Lung (tissue), 12 donors: ENCODE data around the gene STX1B. TPM values are rescaled to one million over a fixed set of nuclear protein-coding genes. Genes with fewer than 3 reads are reported as not detected.

Experiments
- ATAC-seq: fragments of 200-7000 bp; cut with Tn5 transposase; one replicate; pipeline ENCODE4 v1.9.1; 2020; ENCODE audit warnings: moderate number of reproducible peaks; ENCODE audit not compliant: insufficient read depth, low FRiP score
- DNase-seq, 3 donors: peaks; one replicate each; pipeline ENCODE4 v3.0.0-alpha.2; 2013 to 2017
- H3K27ac ChIP-seq, 2 donors: one replicate each; pipeline ENCODE4 v1.5.1; 2013; ENCODE audit warnings: mild to moderate bottlenecking in 2 of 2, moderate library complexity in 2 of 2, control low read depth in 1 of 2, inconsistent platforms in 1 of 2, low read depth in 1 of 2, low read length in 1 of 2
- H3K27me3 ChIP-seq, 3 donors: one replicate each; pipeline ENCODE4 v1.5.1; 2013; ENCODE audit warnings: low read length in 2 of 3; ENCODE audit not compliant: control insufficient read depth in 3 of 3, insufficient read depth in 3 of 3
- H3K36me3 ChIP-seq, 4 donors: one replicate each; pipeline ENCODE4 v1.5.1; 2013; ENCODE audit warnings: low read length in 4 of 4, mild to moderate bottlenecking in 1 of 4, moderate library complexity in 1 of 4; ENCODE audit not compliant: control insufficient read depth in 4 of 4, insufficient read depth in 4 of 4
- H3K4me1 ChIP-seq, 5 donors: one replicate each; pipeline ENCODE4 v1.5.1; 2013; ENCODE audit warnings: low read length in 5 of 5, mild to moderate bottlenecking in 2 of 5, moderate library complexity in 1 of 5; ENCODE audit not compliant: control insufficient read depth in 5 of 5, insufficient read depth in 5 of 5
- H3K4me3 ChIP-seq: one replicate; pipeline ENCODE4 v1.5.1; 2013; ENCODE audit warnings: mild to moderate bottlenecking, control low read depth, moderate library complexity
- H3K9ac ChIP-seq, 2 donors: one replicate each; pipeline ENCODE4 v1.5.1; 2013; ENCODE audit warnings: low read length in 2 of 2, control low read depth in 1 of 2; ENCODE audit not compliant: insufficient read depth in 1 of 2
- H3K9me3 ChIP-seq, 4 donors: one replicate each; pipeline ENCODE4 v1.5.1; 2013; ENCODE audit warnings: low read length in 3 of 4, mild to moderate bottlenecking in 1 of 4, moderate library complexity in 1 of 4; ENCODE audit not compliant: control insufficient read depth in 4 of 4, insufficient read depth in 3 of 4
- WGBS, 2 donors: extraction: QIAGEN DNeasy Blood & Tissue Kit; methylation state at CpG; one replicate each; pipeline ENCODE4 v1.1.7; 2013; 5-methylcytosine and 5-hydroxymethylcytosine counted together
- polyA plus RNA-seq, 2 donors: library from polyadenylated mRNA; stranded (reverse); fragments of 200-250 nt; gene quantifications; one replicate each; pipeline ENCODE4 v1.2.1, GENCODE V29; 2013
- total RNA-seq, 2 donors: library from RNA; depleted of rRNA in 1 of 2; stranded (reverse); fragments of >200 nt in 1 of 2; gene quantifications; one replicate each; pipeline ENCODE4 v1.2.1, GENCODE V29; 2014 to 2021
- TF ChIP-seq, protein P1 (sequence below): IDR thresholded peaks from 2 replicates; pipeline ENCODE4 v1.5.1; 2012; ENCODE audit warnings: mild to moderate bottlenecking; ENCODE audit errors: control extremely low read depth, extremely low read depth
- donor health status: control.
- donor health status: control.
- donor health status: Bipolar disorder and iron deficiency.
- donor health status: healthy.
- donor health status: DM: yes; HTN: yes; CAD: no.

STX1B gene
- total and polyA plus RNA-seq, 4 donors, result 0.17 to 0.64 (median 0.41) TPM

DNA sequence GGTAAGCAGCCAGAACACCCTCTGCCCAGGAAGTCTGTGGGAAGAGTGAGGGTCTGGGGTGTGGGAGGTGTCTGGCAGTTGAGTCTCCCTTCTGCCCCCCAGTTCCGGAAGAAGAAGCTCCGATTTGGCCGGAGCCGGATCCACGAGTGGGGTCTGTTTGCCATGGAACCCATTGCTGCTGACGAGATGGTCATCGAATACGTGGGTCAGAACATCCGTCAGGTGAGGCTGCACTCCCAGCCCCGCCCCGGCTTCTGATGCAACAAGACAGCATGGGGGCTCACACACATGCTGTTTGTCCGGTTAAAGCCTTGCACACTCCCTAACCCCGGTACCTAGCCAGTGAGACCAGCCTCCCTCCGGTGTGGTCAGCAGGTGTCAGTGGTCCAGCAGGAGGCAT lies 29.5 kb downstream of the STX1B start:
- 97% methylated on average over 14 of the region's 14 CpGs for WGBS, 2 donors

DNA sequence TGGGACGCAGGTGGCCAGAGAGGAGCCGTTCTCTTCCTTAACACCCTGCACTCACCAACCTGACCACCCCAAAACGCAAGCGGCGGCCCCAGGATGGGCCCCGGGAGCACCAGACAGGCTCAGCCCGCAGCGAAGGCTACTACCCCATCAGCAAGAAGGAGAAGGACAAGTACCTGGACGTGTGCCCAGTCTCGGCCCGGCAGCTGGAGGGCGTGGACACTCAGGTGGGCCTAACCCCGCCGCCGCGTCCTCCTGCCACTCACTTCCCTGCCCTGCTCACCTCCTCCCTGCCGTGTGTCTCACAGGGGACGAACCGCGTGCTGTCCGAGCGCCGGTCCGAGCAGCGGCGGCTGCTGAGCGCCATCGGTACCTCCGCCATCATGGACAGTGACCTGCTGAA lies 30.0 kb downstream of the STX1B start:
- no peak for DNase-seq
- WGBS, 2 donors, result 81 to 93% methylated on average over 27 to 29 of the region's 29 CpGs
- Histone ChIP-seq H3K9ac (no peak overlapping the region), H3K9me3 (no peaks in the 10 kb centered on the region), H3K4me3 (no peak overlapping the region), H3K27ac (no peak overlapping the region), H3K36me3 (peaks cover 2 to 72% (median 27%) of the 10 kb centered on the region in 4 donors), H3K27me3 (no peaks in the 10 kb centered on the region), H3K4me1 (peaks cover 0 to 2% (median 0%) of the 10 kb centered on the region in 5 donors)
- ATAC-seq, result no peak
- TF ChIP-seq, protein P1, sequence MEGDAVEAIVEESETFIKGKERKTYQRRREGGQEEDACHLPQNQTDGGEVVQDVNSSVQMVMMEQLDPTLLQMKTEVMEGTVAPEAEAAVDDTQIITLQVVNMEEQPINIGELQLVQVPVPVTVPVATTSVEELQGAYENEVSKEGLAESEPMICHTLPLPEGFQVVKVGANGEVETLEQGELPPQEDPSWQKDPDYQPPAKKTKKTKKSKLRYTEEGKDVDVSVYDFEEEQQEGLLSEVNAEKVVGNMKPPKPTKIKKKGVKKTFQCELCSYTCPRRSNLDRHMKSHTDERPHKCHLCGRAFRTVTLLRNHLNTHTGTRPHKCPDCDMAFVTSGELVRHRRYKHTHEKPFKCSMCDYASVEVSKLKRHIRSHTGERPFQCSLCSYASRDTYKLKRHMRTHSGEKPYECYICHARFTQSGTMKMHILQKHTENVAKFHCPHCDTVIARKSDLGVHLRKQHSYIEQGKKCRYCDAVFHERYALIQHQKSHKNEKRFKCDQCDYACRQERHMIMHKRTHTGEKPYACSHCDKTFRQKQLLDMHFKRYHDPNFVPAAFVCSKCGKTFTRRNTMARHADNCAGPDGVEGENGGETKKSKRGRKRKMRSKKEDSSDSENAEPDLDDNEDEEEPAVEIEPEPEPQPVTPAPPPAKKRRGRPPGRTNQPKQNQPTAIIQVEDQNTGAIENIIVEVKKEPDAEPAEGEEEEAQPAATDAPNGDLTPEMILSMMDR, result no peak

More for the DNA sequence above, 29.5 kb downstream of the STX1B start:
- H3K9me3 ChIP-seq, result no peaks in the 10 kb centered on the region
- ATAC-seq (no peak), DNase-seq (no peak)
- no peaks in the 10 kb centered on the region for H3K27me3 ChIP-seq
- H3K36me3 ChIP-seq, result peaks cover 0 to 69% (median 24%) of the 10 kb centered on the region in 4 donors
- H3K27ac ChIP-seq, result no peak overlapping the region
- no peak overlapping the region for H3K4me3 ChIP-seq
- TF ChIP-seq, protein P1, result no peak
- no peak overlapping the region for H3K9ac ChIP-seq
- peaks cover 0 to 7% (median 0%) of the 10 kb centered on the region in 5 donors for H3K4me1 ChIP-seq

GRCh38 chr16:30980023-30980371 lies 30.4 kb downstream of the STX1B start:
- H3K9me3 ChIP-seq, result no peaks in the 10 kb centered on the region
- H3K36me3 ChIP-seq, result peaks cover 2 to 74% (median 28%) of the 10 kb centered on the region in 4 donors
- H3K27ac ChIP-seq, result no peak overlapping the region
- TF ChIP-seq, protein P1, result no peak
- H3K27me3 ChIP-seq, result no peaks in the 10 kb centered on the region
- no peak overlapping the region for H3K9ac ChIP-seq
- no peaks in the 10 kb centered on the region for H3K4me1 ChIP-seq
- 91 to 92% methylated on average over 15 of the region's 15 CpGs for WGBS, 2 donors
- no peak overlapping the region for H3K4me3 ChIP-seq
- ATAC-seq (no peak), DNase-seq (no peak)
